ENCODE data around the gene STAB2. TPM values are rescaled to one million over a fixed set of nuclear protein-coding genes. Genes with fewer than 3 reads are reported as not detected.

Gene STAB2
- total RNA-seq, 1 donor from 2014 or later, result not detected

GRCh38 chr12:103794309-103795213 lies 207.5 kb downstream of the STAB2 start:
- Mint-ChIP-seq H3K27ac (ENCODE audit: unreplicated experiment) (no peak overlapping the region), H3K4me3 (ENCODE audit: unreplicated experiment) (no peak overlapping the region), H3K36me3 (ENCODE audit: low read depth) (peaks cover 34% of the 10 kb centered on the region), H3K4me1 (ENCODE audit: low read depth) (peaks cover 3% of the 10 kb centered on the region), H3K9me3 (ENCODE audit: low read depth) (no peaks in the 10 kb centered on the region), H3K27me3 (ENCODE audit: low read depth) (no peaks in the 10 kb centered on the region)
- no peak for TF ChIP-seq CTCF (IDR thresholded peaks at IDR 0.05)
- no peak for DNase-seq (ENCODE audit: low spot score)

- H3K36me3 Mint-ChIP-seq (ENCODE audit: low read depth), result peaks cover 24% of the 10 kb centered on the region
- DNase-seq (ENCODE audit: low spot score), result no peak
- peaks cover 30% of the 10 kb centered on the region for H3K4me1 Mint-ChIP-seq (ENCODE audit: low read depth)
- H3K27me3 Mint-ChIP-seq (ENCODE audit: low read depth), result no peaks in the 10 kb centered on the region
- no peak overlapping the region for H3K27ac Mint-ChIP-seq (ENCODE audit: unreplicated experiment)
- H3K9me3 Mint-ChIP-seq (ENCODE audit: low read depth), result no peaks in the 10 kb centered on the region
- TF ChIP-seq CTCF (IDR thresholded peaks at IDR 0.05), result no peak
- H3K4me3 Mint-ChIP-seq (ENCODE audit: unreplicated experiment), result no peak overlapping the region
Observed at GRCh38 chr12:103798586-103798985, 211.5 kb downstream of the STAB2 start.

GRCh38 chr12:103799504-103799856 lies 212.4 kb downstream of the STAB2 start:
- DNase-seq (ENCODE audit: low spot score), result no peak
- Mint-ChIP-seq H3K27ac (ENCODE audit: unreplicated experiment) (no peak overlapping the region), H3K4me3 (ENCODE audit: unreplicated experiment) (no peak overlapping the region), H3K9me3 (ENCODE audit: low read depth) (peaks cover 2% of the 10 kb centered on the region), H3K36me3 (ENCODE audit: low read depth) (peaks cover 26% of the 10 kb centered on the region), H3K4me1 (ENCODE audit: low read depth) (peaks cover 37% of the 10 kb centered on the region), H3K27me3 (ENCODE audit: low read depth) (no peaks in the 10 kb centered on the region)
- TF ChIP-seq CTCF (IDR thresholded peaks at IDR 0.05), result no peak

GRCh38 chr12:103799857-103800771 lies 213.0 kb downstream of the STAB2 start:
- H3K36me3 Mint-ChIP-seq (ENCODE audit: low read depth), result peaks cover 26% of the 10 kb centered on the region
- no peak for TF ChIP-seq CTCF (IDR thresholded peaks at IDR 0.05)
- peaks cover 2% of the 10 kb centered on the region for H3K9me3 Mint-ChIP-seq (ENCODE audit: low read depth)
- no peak for DNase-seq (ENCODE audit: low spot score)
- H3K4me3 Mint-ChIP-seq (ENCODE audit: unreplicated experiment), result no peak overlapping the region
- no peaks in the 10 kb centered on the region for H3K27me3 Mint-ChIP-seq (ENCODE audit: low read depth)
- H3K4me1 Mint-ChIP-seq (ENCODE audit: low read depth), result peaks cover 43% of the 10 kb centered on the region
- peak overlapping the region; percentile 69 for H3K27ac Mint-ChIP-seq (ENCODE audit: unreplicated experiment)

All from chondrocyte (in vitro differentiated cells).